ENCODE data around the gene UBN2.
"Not testable (repeated sequence)": the region's sequence is repeated elsewhere in the genome, so short reads cannot be mapped to it uniquely, and the experiment has no call there.

Gene UBN2

GRCh38 chr7:139230774-139231512, at the start of gene UBN2:
TSS of gene UBN2 (plus strand) at chr7:139231237. CDS start at chr7:139231485, 248 bp downstream.
- DNase-seq, result peak; percentile 97

- DNase-seq, result no peak
These were observed 49.6 kb upstream of the UBN2 start for GRCh38 chr7:139181404-139181803.

GRCh38 chr7:139182363-139182762, 48.7 kb upstream of the UBN2 start:
- no peak for DNase-seq

- DNase-seq, result no peak
These were observed 47.8 kb upstream of the UBN2 start for GRCh38 chr7:139183251-139183650.

- DNase-seq, result no peak
These were observed 47.1 kb upstream of the UBN2 start for GRCh38 chr7:139183878-139184338.

DNA sequence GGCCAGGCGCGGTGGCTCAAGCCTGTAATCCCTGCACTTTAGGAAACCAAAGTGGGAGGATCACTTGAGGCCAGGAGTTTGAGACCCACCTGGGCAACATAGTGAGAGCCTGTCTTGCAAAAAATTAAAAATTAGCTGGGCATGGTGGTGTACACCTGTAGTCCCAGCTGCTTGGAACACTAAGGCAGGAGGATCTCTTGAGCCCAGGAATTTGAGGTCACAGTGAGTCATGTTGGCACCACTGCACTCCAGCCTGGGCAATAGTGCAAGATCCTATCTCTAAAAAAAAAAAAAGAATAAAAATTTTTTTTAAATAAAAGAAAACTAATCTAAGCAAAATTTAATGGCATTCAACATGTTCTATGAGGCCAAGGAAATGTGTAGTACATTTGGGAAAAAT, 44.9 kb upstream of the UBN2 start:
- no peak for DNase-seq

- no peak for DNase-seq
These were observed 41.7 kb upstream of the UBN2 start for GRCh38 chr7:139189357-139189756.

DNA sequence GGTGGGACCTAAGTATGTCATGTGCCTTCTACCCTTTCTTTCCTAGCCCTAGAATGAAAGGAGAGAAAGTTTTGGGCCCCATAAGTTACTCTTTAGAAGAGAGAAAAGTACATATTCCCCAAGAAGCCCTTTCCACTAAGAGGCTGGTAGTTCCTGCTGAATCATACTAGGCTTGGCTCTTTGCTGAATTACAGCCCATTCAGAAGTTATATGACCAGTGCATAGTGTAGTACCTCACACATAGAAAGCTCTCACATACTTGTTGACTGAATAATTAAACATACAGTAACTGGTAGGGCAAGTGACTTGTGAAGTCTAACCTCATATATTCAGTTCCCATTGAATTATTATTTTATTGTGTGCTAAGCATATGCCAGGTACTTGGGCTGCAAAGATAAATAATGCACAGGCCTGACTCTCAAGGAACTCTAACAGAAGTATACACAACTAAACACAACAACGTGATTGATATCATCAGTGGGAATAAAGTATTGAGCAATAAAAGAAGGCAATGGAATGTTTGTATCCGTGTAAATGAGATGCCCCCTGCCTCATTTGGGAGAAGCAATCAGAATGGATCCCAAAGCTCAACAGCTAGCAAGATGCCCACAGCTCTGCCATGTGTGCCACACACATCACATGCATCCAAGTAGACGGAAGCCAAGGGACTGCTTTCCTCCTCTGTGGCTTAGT, 38.9 kb upstream of the UBN2 start:
- DNase-seq, result no peak

DNA sequence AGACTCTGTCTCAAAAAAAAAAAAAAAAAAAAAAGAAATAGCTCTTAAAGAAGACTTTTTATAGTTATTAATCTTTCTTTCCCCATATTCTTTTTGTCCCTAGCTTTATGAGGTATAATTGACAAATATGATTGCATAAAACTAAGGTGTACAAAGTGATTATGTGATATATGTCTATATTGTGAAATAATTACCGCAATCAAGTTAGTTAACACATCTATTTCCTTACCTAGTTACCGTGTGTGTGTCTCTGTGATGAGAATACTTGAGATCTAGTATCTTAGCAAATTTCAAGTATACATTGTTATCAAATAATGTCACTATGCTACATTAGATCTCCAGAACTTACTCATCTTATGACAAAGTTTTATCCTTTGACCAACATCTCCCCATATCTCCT, 30.7 kb upstream of the UBN2 start:
- no peak for DNase-seq

- no peak for DNase-seq
These were observed 27.0 kb upstream of the UBN2 start for GRCh38 chr7:139203992-139204391.

GRCh38 chr7:139205843-139206242, 25.2 kb upstream of the UBN2 start:
- no peak for DNase-seq

DNA sequence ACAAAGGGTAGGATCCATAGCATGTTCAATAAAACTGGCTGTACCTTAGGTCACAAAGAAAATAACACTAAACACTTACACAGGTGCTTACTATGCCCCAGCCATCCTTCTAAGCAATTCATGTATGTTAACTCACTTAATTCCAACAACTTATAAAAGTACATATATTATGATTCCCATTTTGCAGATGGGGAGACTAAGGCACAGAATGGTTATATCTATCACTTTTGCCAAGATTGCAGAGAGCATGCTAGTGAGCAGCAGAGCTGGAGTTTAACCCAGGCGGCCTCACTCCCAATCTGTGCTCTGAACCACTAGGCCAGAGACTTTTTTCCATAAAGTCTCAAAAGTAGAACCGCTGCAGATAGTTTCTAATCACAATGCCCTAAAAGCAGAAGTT, 18.9 kb upstream of the UBN2 start:
- DNase-seq, result no peak

- not testable (repeated sequence) for DNase-seq
These were observed 17.5 kb upstream of the UBN2 start for GRCh38 chr7:139213489-139213888.

DNA sequence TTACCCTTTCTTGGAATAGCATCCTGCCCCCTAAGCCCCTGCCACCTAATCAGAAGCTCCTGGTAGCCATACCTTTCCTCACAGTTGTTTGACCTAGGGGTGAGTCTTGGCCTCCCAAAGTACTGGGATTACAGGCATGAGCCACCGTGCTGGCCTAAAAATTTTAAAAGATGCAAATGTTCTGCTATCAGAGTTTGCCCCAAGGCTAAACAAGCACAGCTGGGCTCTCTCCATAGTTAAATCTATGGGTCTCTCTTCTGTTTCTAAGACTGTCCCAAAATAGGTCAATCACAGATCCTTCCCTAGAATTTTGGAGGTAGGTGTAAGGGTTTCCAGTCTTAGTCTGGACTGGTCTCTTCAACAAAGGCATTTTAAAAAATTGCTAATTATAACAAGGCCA, 12.9 kb upstream of the UBN2 start:
- DNase-seq, result no peak

GRCh38 chr7:139224219-139224618, 6.8 kb upstream of the UBN2 start:
- DNase-seq, result no peak

DNA sequence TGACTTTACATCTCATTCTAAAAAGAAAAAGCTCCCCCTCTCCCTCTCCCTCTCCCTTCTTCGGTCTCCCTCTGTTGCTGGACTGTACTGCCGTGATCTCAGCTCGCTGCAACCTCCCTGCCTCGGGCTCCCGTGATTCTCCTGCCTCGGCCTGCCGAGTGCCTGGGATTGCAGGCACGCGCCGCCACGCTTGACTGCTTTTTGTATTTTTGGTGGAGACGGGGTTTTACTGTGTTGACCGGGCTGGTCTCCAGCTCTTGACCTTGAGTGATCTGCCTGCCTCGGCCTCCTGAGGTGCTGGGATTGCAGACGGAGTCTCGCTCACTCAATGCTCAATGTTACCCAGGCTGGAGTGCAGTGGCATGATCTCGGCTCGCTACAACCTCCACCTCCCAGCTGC, 6.2 kb upstream of the UBN2 start:
- not testable (repeated sequence) for DNase-seq

DNA sequence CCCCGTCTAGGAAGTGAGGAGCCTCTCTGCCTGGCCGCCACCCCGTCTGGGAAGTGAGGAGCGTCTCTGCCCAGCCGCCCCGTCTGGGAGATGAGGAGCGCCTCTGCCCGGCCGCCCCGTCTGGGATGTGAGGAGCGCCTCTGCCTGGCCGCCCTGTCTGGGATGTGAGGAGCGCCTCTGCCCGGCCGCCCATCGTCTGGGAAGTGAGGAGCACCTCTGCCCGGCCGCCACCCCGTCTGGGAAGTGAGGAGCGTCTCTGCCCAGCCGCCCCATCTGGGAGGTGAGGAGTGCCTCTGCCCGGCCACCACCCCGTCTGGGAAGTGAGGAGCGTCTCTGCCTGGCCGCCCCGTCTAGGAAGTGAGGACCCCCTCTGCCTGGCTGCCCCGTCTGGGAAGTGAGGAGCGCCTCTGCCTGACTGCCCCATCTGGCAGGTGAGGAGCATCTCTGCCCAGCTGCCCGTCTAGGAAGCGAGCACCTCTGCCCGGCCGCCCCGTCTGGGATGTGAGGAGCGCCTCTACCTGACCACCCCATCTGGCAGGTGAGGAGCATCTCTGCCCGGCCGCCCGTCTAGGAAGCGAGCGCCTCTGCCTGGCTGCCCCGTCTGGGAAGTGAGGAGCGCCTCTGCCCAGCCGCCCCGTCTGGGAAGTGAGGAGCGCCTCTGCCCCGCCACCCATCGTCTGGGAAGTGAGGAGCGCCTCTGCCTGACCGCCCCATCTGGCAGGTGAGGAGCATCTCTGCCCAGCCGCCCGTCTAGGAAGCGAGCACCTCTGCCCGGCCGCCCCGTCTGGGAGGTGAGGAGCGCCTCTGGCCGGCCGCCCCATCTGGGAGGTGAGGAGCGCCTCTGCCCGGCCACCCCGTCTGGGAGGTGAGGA, 5.5 kb upstream of the UBN2 start:
- DNase-seq, result not testable (repeated sequence)

- DNase-seq, result not testable (repeated sequence)
These were observed 4.9 kb upstream of the UBN2 start for GRCh38 chr7:139226158-139226515.

DNA sequence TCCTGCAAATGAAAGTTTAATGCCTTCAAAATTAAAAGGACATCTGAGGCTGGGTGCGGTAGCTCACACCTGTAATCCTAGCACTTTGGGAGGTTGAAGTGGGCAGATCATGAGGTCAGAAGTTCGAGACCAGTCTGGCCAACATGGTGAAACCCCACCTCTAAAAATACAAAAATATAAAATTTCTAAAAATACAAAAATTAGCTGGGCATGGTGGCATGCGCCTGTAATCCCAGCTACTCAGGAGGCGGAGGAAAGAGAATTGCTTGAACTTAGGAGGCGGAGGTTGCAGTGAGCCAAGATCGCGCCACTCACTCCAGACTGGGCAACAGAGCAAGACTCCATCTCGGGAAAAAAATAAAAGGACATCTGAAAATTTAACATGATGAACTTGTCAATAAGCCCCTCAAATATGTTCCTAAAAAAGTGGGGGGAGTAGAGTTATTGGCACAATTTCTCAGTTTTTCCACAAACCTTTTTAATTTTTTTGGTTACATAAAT, 4.0 kb upstream of the UBN2 start:
- not testable (repeated sequence) for DNase-seq

DNA sequence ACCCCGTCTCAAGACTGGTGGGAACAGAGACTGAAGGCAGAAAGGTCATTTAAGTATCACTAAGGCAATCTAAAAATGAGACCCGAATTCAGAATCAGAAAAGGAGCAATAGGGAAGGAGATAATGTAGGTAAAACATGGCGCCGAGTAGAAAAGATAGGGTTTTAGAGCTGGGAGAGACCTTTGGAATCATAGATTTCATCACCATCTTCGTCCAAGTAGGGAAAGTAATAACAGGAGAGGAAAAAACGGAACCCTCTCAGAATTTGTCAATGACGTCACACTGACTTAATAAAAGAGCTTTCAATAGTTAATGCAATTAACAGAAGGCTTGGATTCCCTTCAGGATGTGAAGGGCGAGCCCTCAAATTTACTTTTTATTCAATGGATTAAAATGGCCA, 1.0 kb upstream of the UBN2 start:
- DNase-seq, result no peak

GRCh38 chr7:139230484-139230773, 608 bp upstream of the UBN2 start:
- no peak for DNase-seq

- DNase-seq, result peak; percentile 68
These were observed 708 bp downstream of the UBN2 start for GRCh38 chr7:139231513-139232376.

- no peak for DNase-seq
These were observed 1.3 kb downstream of the UBN2 start for GRCh38 chr7:139232377-139232717.

All from activated CD8-positive, alpha-beta memory T cell treated with anti-CD3 and anti-CD28 coated beads, Interleukin-2, amount 50 U/mL, for 48 hours (primary cell).